HEK293 (cell line): Measurements from ENCODE around the gene MYO1E.

Experiments used
- CTCF ChIA-PET: fragments of 350-600 bp; formaldehyde crosslinking; extraction: SDS; loops from one replicate; lab custom pipeline; 2021; ENCODE audit warnings: antibody characterized with exemption; lab: Yijun Ruan, JAX
- POLR2A ChIA-PET: fragments of 300-600 bp; formaldehyde crosslinking; extraction: SDS; loops from one replicate; lab custom pipeline; 2020; ENCODE audit warnings: antibody characterized with exemption, inconsistent platforms; lab: Yijun Ruan, JAX
- H3K27ac ChIP-seq: fragments of 200-500 bp; sonication (Bioruptor generic); 2 replicates; pipeline ENCODE4 v1.5.1; 2014; ENCODE audit warnings: low read depth, low read length, control low read depth, inconsistent platforms; ENCODE audit errors: extremely low read depth
- H3K36me3 ChIP-seq, 2 experiments: fragments of 200-500 bp in 1 of 2; sonication (Bioruptor generic) in 1 of 2; 1 replicate in 1 of 2; 2 replicates in 1 of 2; pipeline ENCODE4 v1.5.1; 2014 to 2017; ENCODE audit warnings: inconsistent platforms in 2 of 2, low read length in 2 of 2; ENCODE audit not compliant: control insufficient read depth in 2 of 2, insufficient read depth in 1 of 2
- H3K4me1 ChIP-seq: fragments of 200-500 bp; sonication (Bioruptor generic); 2 replicates; pipeline ENCODE4 v1.5.1; 2014; ENCODE audit warnings: mild to moderate bottlenecking, low read length, inconsistent platforms; ENCODE audit not compliant: control insufficient read depth, insufficient read depth
- H3K4me3 ChIP-seq: 2 replicates; pipeline ENCODE4 v1.5.1; 2011; ENCODE audit warnings: low read depth, mild to moderate bottlenecking, control low read depth, low read length, moderate library complexity
- H3K9me3 ChIP-seq: fragments of 200-500 bp; sonication (Bioruptor generic); 2 replicates; pipeline ENCODE4 v1.5.1; 2014; ENCODE audit warnings: low read depth, low read length, inconsistent platforms; ENCODE audit not compliant: control insufficient read depth, insufficient read depth
- BCL11B ChIP-seq: fragments of 450-650 bp; formaldehyde crosslinking; IDR thresholded peaks from 2 replicates; pipeline ENCODE4 v1.5.1; 2016; ENCODE audit warnings: low read depth, missing biosample characterization, missing genetic modification characterization
- BCL6B ChIP-seq: fragments of 450-650 bp; formaldehyde crosslinking; IDR thresholded peaks from 2 replicates; pipeline ENCODE4 v1.5.1; 2017; ENCODE audit warnings: missing biosample characterization, missing genetic modification characterization
- EGR2 ChIP-seq: fragments of 450-650 bp; formaldehyde crosslinking; IDR thresholded peaks from 2 replicates; pipeline ENCODE4 v1.5.1; 2016; ENCODE audit warnings: low read depth, missing biosample characterization, missing genetic modification characterization
- HIC1 ChIP-seq: fragments of 450-650 bp; formaldehyde crosslinking; IDR thresholded peaks from 2 replicates; pipeline ENCODE4 v1.5.1; 2016; ENCODE audit warnings: missing biosample characterization, missing genetic modification characterization
- HOXA7 ChIP-seq: sonication (generic); formaldehyde crosslinking; IDR thresholded peaks from 2 replicates; pipeline ENCODE4 v1.8.1; 2022; ENCODE audit warnings: missing genetic modification reagents, borderline replicate concordance
- HOXC10 ChIP-seq: sonication (generic); formaldehyde crosslinking; IDR thresholded peaks from 2 replicates; pipeline ENCODE4 v1.8.1; 2023; ENCODE audit warnings: mild to moderate bottlenecking, missing genetic modification reagents
- KLF10 ChIP-seq: fragments of 450-650 bp; IDR thresholded peaks from 2 replicates; pipeline ENCODE4 v1.5.1; 2018; ENCODE audit warnings: missing biosample characterization, mild to moderate bottlenecking, missing genetic modification characterization
- MEIS1 ChIP-seq: sonication (generic); formaldehyde crosslinking; IDR thresholded peaks from 2 replicates; pipeline ENCODE4 v1.8.1; 2022; ENCODE audit warnings: missing genetic modification reagents, mild to moderate bottlenecking, borderline replicate concordance
- OSR2 ChIP-seq: fragments of 450-650 bp; formaldehyde crosslinking; IDR thresholded peaks from 2 replicates; pipeline ENCODE4 v1.5.1; 2016; ENCODE audit warnings: missing biosample characterization, missing genetic modification characterization
- WT1 ChIP-seq: fragments of 450-650 bp; formaldehyde crosslinking; IDR thresholded peaks from 2 replicates; pipeline ENCODE4 v1.5.1; 2016; ENCODE audit warnings: missing biosample characterization, missing genetic modification characterization
- ZBTB48 ChIP-seq: fragments of 450-650 bp; formaldehyde crosslinking; IDR thresholded peaks from 2 replicates; pipeline ENCODE4 v1.5.1; 2016; ENCODE audit warnings: missing biosample characterization, missing genetic modification characterization
- ZFHX2 ChIP-seq: fragments of 450-650 bp; formaldehyde crosslinking; conservative IDR thresholded peaks from 2 replicates; pipeline ENCODE4 v1.5.1; 2016; ENCODE audit warnings: missing biosample characterization, missing genetic modification characterization
- ZNF114 ChIP-seq: fragments of 450-650 bp; formaldehyde crosslinking; IDR thresholded peaks from 2 replicates; pipeline ENCODE4 v1.5.0; 2017; ENCODE audit warnings: missing biosample characterization, missing genetic modification characterization
- ZNF174 ChIP-seq: fragments of 450-650 bp; formaldehyde crosslinking; IDR thresholded peaks from 2 replicates; pipeline ENCODE4 v1.5.0; 2017; ENCODE audit warnings: missing biosample characterization, mild to moderate bottlenecking, missing genetic modification characterization
- ZNF19 ChIP-seq: fragments of 450-650 bp; formaldehyde crosslinking; IDR thresholded peaks from 2 replicates; pipeline ENCODE4; 2016; ENCODE audit warnings: missing biosample characterization, missing genetic modification characterization, low read depth
- ZNF223 ChIP-seq: fragments of 450-650 bp; formaldehyde crosslinking; IDR thresholded peaks from 2 replicates; pipeline ENCODE4 v1.5.1; 2016; ENCODE audit warnings: missing biosample characterization, missing genetic modification characterization
- ZNF404 ChIP-seq: fragments of 450-650 bp; formaldehyde crosslinking; IDR thresholded peaks from 2 replicates; pipeline ENCODE4 v1.5.1; 2017; ENCODE audit warnings: missing biosample characterization, missing genetic modification characterization
- ZNF473 ChIP-seq: fragments of 450-650 bp; formaldehyde crosslinking; IDR thresholded peaks from 2 replicates; pipeline ENCODE4 v1.5.1; 2017; ENCODE audit warnings: missing biosample characterization, missing genetic modification characterization
- ZNF513 ChIP-seq: fragments of 450-650 bp; IDR thresholded peaks from 2 replicates; pipeline ENCODE4 v1.5.1; 2018; ENCODE audit warnings: missing biosample characterization, missing genetic modification characterization
- ZNF530 ChIP-seq: fragments of 450-650 bp; formaldehyde crosslinking; IDR thresholded peaks from 2 replicates; pipeline ENCODE4 v1.5.1; 2016; ENCODE audit warnings: low read depth, missing biosample characterization, missing genetic modification characterization
- ZNF549 ChIP-seq: fragments of 450-650 bp; IDR thresholded peaks from 2 replicates; pipeline ENCODE4 v1.5.1; 2018; ENCODE audit warnings: missing biosample characterization, missing genetic modification characterization, mild to moderate bottlenecking, inconsistent platforms, moderate library complexity
- ZNF596 ChIP-seq: fragments of 450-650 bp; IDR thresholded peaks from 2 replicates; pipeline ENCODE4 v1.5.0; 2018; ENCODE audit warnings: missing biosample characterization, mild to moderate bottlenecking, missing genetic modification characterization, moderate library complexity
- ZNF623 ChIP-seq: fragments of 450-650 bp; formaldehyde crosslinking; IDR thresholded peaks from 2 replicates; pipeline ENCODE4 v1.5.1; 2016; ENCODE audit warnings: missing biosample characterization, missing genetic modification characterization
- ZNF785 ChIP-seq: fragments of 450-650 bp; formaldehyde crosslinking; IDR thresholded peaks from 2 replicates; pipeline ENCODE4 v1.5.1; 2016; ENCODE audit warnings: missing biosample characterization, missing genetic modification characterization
- TF ChIP-seq, protein P1 (sequence below): fragments of 450-650 bp; formaldehyde crosslinking; IDR thresholded peaks from 2 replicates; pipeline ENCODE4 v1.5.1; 2017; ENCODE audit warnings: missing biosample characterization, missing genetic modification characterization
- TF ChIP-seq, protein P2 (sequence below): fragments of 450-650 bp; formaldehyde crosslinking; IDR thresholded peaks from 2 replicates; pipeline ENCODE4 v1.5.1; 2017; ENCODE audit warnings: missing biosample characterization, missing genetic modification characterization

MYO1E gene

GRCh38 chr15:59333401-59334075 is 39.1 kb downstream of the MYO1E start (continued):
- TF ChIP-seq, protein P1, sequence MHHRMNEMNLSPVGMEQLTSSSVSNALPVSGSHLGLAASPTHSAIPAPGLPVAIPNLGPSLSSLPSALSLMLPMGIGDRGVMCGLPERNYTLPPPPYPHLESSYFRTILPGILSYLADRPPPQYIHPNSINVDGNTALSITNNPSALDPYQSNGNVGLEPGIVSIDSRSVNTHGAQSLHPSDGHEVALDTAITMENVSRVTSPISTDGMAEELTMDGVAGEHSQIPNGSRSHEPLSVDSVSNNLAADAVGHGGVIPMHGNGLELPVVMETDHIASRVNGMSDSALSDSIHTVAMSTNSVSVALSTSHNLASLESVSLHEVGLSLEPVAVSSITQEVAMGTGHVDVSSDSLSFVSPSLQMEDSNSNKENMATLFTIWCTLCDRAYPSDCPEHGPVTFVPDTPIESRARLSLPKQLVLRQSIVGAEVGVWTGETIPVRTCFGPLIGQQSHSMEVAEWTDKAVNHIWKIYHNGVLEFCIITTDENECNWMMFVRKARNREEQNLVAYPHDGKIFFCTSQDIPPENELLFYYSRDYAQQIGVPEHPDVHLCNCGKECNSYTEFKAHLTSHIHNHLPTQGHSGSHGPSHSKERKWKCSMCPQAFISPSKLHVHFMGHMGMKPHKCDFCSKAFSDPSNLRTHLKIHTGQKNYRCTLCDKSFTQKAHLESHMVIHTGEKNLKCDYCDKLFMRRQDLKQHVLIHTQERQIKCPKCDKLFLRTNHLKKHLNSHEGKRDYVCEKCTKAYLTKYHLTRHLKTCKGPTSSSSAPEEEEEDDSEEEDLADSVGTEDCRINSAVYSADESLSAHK (tag by site-specific recombination) = no peak
- TF ChIP-seq ZNF19 (no peak), ZNF404 (tag by site-specific recombination) (no peak), ZNF785 (tag by site-specific recombination) (no peak), ZFHX2 (tag by site-specific recombination) (peak; percentile 33; the same call in 1 of the 2 replicates), OSR2 (tag by site-specific recombination) (no peak), ZNF513 (no peak), EGR2 (tag by site-specific recombination) (peak; percentile 69)

DNA sequence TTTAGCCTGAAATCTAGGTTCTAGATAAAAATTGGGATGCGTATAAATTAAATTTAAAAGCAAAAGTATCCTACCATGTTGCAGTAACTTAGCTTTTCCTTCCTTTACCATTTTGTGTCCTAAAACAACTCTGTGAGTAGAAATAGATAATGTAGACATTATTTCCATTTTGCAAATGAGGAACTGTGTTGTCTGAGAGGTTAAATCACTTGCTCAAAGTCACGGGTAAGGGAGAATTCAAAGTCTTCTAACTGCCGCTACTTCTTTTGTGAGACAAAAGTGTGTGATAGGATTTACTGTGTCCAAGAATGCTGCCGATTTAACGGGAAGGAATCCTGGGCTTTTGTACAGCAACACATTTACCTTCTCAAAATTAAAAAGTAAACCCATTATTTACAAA is 40.7 kb downstream of the MYO1E start:
- Histone ChIP-seq H3K9me3 (no peaks in the 10 kb centered on the region), H3K4me1 (peaks cover 4% of the 10 kb centered on the region)
- TF ChIP-seq MEIS1 (CRISPR knock-in tag) (no peak), ZNF623 (tag by site-specific recombination) (no peak), ZNF174 (tag by site-specific recombination) (no peak), ZNF223 (no peak), ZBTB48 (tag by site-specific recombination) (no peak)
- TF ChIP-seq, protein P2, sequence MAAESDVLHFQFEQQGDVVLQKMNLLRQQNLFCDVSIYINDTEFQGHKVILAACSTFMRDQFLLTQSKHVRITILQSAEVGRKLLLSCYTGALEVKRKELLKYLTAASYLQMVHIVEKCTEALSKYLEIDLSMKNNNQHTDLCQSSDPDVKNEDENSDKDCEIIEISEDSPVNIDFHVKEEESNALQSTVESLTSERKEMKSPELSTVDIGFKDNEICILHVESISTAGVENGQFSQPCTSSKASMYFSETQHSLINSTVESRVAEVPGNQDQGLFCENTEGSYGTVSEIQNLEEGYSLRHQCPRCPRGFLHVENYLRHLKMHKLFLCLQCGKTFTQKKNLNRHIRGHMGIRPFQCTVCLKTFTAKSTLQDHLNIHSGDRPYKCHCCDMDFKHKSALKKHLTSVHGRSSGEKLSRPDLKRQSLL (tag by site-specific recombination) = no peak
- TF ChIP-seq, all 188 proteins: peak for 0
- Histone ChIP-seq H3K36me3 (no peaks in the 10 kb centered on the region), H3K27ac (no peak overlapping the region), H3K4me3 (no peak overlapping the region)
- POLR2A ChIA-PET = no interaction called here
- CTCF ChIA-PET = no interaction called here

DNA sequence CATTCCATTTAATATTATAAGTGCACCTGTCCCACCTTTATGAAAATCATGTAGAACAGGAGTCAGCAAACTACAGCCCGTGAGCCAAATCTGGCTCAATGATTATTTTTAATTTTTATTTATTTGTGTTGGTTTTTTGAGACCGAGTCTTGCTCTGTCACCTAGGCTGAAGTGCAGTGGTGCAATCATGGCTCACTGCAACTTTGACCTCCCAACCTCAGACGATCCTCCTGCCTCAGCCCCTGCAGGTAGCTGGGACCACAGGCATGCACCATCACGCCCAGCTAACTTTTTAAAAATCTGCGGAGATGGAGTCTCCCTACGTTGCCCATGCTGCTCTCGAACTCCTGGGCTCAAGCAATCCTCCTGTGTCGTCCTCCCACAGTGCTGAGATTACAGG is 42.0 kb downstream of the MYO1E start:
- Histone ChIP-seq H3K36me3 (no peaks in the 10 kb centered on the region), H3K9me3 (no peaks in the 10 kb centered on the region), H3K27ac (no peak overlapping the region), H3K4me1 (peaks cover 4% of the 10 kb centered on the region), H3K4me3 (no peak overlapping the region)
- POLR2A ChIA-PET = no interaction called here
- CTCF ChIA-PET = no interaction called here
- TF ChIP-seq HIC1 = no peak
- TF ChIP-seq ZNF530 = no peak
- TF ChIP-seq ZNF114 = no peak
- TF ChIP-seq WT1 (tag by site-specific recombination) = no peak
- no peak for TF ChIP-seq HOXA7 (CRISPR knock-in tag)
- no peak for TF ChIP-seq HOXC10 (CRISPR knock-in tag)
- TF ChIP-seq KLF10 (tag by site-specific recombination) = no peak
- no peak for TF ChIP-seq BCL11B (tag by site-specific recombination)
- no peak for TF ChIP-seq ZNF596 (tag by site-specific recombination)
- TF ChIP-seq BCL6B = no peak
- no peak for TF ChIP-seq ZNF549 (tag by site-specific recombination)
- no peak for TF ChIP-seq ZNF473 (tag by site-specific recombination)
